Esophagus squamous epithelium (tissue), 5 donors: ENCODE measurements around the gene CDC6. TPM values are rescaled to one million over a fixed set of nuclear protein-coding genes. Genes with fewer than 3 reads are reported as not detected.

ENCODE experiments used
- DNase-seq: peaks from one replicate; lab custom pipeline; 2025; lab: John Stamatoyannopoulos, UW
- H3K27ac ChIP-seq, 4 donors: fragments of 200-600 bp; sonication (generic); one replicate each; pipeline ENCODE4 v1.5.1; 2016 to 2019; ENCODE audit warnings: mild to moderate bottlenecking in 1 of 4
- H3K27me3 ChIP-seq, 4 donors: fragments of 200-600 bp; sonication (generic); 1 replicate in 3 of 4; 2 replicates in 1 of 4; pipeline versions ENCODE4 v1.5.1 to v1.6.0; 2017 to 2021; ENCODE audit warnings: antibody characterized with exemption in 1 of 4
- H3K36me3 ChIP-seq, 3 donors: fragments of 200-600 bp; sonication (generic); one replicate each; pipeline ENCODE4 v1.5.1; 2016 to 2019
- H3K4me1 ChIP-seq, 3 donors: fragments of 200-600 bp; sonication (generic); one replicate each; pipeline ENCODE4 v1.5.1; 2017 to 2019
- H3K4me3 ChIP-seq, 4 donors: fragments of 200-600 bp; sonication (generic); 1 replicate in 3 of 4; 2 replicates in 1 of 4; pipeline ENCODE4 v1.5.1; 2016 to 2019; ENCODE audit warnings: mild to moderate bottlenecking in 2 of 4, moderate library complexity in 1 of 4
- H3K9me3 ChIP-seq, 3 donors: fragments of 200-600 bp; sonication (generic); one replicate each; pipeline ENCODE4 v1.5.1; 2016 to 2019
- POLR2A ChIP-seq, 4 donors: fragments of 450-650 bp; IDR thresholded peaks; one replicate each; pipeline ENCODE4 v1.6.1; 2017; ENCODE audit warnings: antibody characterized with exemption in 4 of 4, mild to moderate bottlenecking in 4 of 4, moderate library complexity in 3 of 4
- WGBS, 2 donors: methylation state at CpG; one replicate each; pipeline ENCODE4 v1.1.5; 2018; 5-methylcytosine and 5-hydroxymethylcytosine counted together
- intact Hi-C: fragments of 100-400 bp; cut with DNase I; formaldehyde crosslinking; loops from one replicate; pipeline ENCODE4 v1.15.0; 2022
- total RNA-seq, 4 donors: library from RNA; depleted of rRNA; stranded (reverse); fragments of >200 nt; gene quantifications; one replicate each; pipeline ENCODE4 v1.1.0, GENCODE V29; 2016
- TF ChIP-seq, protein P1 (sequence below), 6 experiments: fragments of 450-650 bp in 4 of 6; fragments of 200-600 bp in 2 of 6; sonication (generic) in 2 of 6; IDR thresholded peaks; one replicate each; pipeline ENCODE4 v1.5.1; 2016 to 2019; ENCODE audit warnings: antibody characterized with exemption in 6 of 6, mild to moderate bottlenecking in 4 of 6, moderate library complexity in 4 of 6
- donor health status: DM: yes; HTN: yes; CAD: no.

Gene CDC6
- total RNA-seq, 4 donors from 2014 or later, result 2.9 to 17.8 (median 9.8) TPM

DNA sequence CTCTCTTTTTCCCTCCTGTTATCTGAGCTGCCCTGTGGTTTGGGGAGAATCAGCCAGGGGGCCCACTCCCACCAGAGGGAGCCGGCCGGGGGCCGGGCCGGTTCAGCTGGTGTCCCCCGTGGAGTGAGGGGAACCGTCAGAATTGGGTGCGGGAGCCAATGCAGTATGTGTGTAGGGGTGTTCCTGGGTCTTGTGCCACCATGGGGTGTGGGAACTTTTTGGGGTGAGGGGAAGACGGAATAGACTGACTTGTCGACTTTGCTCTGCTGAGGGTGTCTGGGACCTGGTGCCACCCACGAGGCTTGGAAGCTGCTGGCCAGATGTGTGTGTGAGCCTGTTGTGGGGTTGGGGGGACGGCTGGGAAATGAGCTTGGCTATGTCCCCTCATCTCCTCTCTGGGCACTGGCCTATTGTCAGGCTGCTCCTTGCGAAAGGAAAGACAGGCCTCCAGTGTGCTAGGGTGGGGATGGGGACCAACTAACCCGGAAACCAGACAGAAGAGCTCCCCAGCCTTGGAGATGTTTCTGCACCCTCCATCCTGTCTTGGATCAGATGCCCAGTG is 31.2 kb downstream of the CDC6 start:
- Histone ChIP-seq H3K4me1 (peaks cover 73 to 98% (median 90%) of the 10 kb centered on the region in 3 donors), H3K4me3 (peak overlapping the region; percentile 89 to 96 (median 92)), H3K27me3 (no peaks in the 10 kb centered on the region), H3K9me3 (no peaks in the 10 kb centered on the region), H3K27ac (peak overlapping the region; percentile 84 to 97 (median 92)), H3K36me3 (no peaks in the 10 kb centered on the region)
- no peak for TF ChIP-seq POLR2A (IDR thresholded peaks at IDR 0.05)
- TF ChIP-seq, protein P1, sequence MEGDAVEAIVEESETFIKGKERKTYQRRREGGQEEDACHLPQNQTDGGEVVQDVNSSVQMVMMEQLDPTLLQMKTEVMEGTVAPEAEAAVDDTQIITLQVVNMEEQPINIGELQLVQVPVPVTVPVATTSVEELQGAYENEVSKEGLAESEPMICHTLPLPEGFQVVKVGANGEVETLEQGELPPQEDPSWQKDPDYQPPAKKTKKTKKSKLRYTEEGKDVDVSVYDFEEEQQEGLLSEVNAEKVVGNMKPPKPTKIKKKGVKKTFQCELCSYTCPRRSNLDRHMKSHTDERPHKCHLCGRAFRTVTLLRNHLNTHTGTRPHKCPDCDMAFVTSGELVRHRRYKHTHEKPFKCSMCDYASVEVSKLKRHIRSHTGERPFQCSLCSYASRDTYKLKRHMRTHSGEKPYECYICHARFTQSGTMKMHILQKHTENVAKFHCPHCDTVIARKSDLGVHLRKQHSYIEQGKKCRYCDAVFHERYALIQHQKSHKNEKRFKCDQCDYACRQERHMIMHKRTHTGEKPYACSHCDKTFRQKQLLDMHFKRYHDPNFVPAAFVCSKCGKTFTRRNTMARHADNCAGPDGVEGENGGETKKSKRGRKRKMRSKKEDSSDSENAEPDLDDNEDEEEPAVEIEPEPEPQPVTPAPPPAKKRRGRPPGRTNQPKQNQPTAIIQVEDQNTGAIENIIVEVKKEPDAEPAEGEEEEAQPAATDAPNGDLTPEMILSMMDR (IDR thresholded peaks at IDR 0.05), result peak in 2 of 6 experiments; percentile 4 to 20
- DNase-seq, result no peak
- intact Hi-C loops, result no loop called here
- 0 to 18% methylated on average over 2 to 3 of the region's 13 CpGs for WGBS, 2 donors

DNA sequence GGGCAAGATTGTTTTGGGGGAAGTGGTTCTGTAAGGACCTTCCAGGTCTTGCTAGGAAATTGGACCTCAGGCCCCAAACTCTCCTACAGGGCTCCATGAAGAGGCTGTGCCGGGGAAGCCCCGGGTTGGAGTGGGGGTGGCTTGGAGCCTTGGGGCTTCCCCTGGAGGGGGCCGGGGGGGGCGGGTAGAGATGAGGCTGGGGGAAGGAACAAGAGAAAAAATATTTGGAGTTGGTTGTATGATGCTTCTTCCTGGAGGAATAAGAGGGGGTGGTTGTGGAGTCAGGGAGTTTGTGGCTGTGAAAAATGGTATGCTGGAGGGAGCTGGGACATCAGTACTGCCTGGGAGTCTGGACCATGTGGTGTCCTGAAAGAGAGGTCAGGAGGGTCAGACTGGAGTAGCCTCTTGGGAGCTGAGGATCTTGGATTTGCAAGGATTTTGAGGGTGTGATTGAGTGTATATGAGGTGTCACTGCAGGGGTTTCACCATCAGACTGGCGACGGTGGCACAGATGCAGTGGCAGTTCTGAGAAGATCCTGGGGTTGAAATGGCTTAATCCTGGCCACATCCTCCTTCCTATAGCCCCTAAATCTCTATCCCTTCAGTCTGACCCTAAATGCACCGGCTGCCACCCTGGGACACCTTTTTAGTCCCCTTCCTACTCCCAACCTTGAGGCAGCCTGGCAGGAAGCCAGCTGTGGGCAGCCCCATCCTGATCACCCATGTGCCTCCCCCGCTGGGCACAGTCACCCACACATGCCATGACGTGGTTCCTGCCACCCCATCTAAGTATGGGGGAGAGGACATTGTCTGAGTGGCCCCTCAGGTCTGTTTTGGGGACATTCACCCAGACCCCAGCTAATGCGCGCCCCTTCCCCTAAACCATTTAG is 32.2 kb downstream of the CDC6 start:
- 51 to 52% methylated on average over 7 to 9 of the region's 11 CpGs for WGBS, 2 donors
- H3K4me1 ChIP-seq, result peaks cover 73 to 98% (median 90%) of the 10 kb centered on the region in 3 donors
- H3K27me3 ChIP-seq, result no peaks in the 10 kb centered on the region
- intact Hi-C loops, result no loop called here
- TF ChIP-seq POLR2A (IDR thresholded peaks at IDR 0.05), result no peak
- TF ChIP-seq, protein P1 (IDR thresholded peaks at IDR 0.05), result no peak
- H3K27ac ChIP-seq, result peak overlapping the region; percentile 63 to 97 (median 92)
- no peaks in the 10 kb centered on the region for H3K9me3 ChIP-seq
- peak overlapping the region in 3 of 4 donors; percentile 89 to 96 (median 92) for H3K4me3 ChIP-seq
- no peak for DNase-seq
- H3K36me3 ChIP-seq, result no peaks in the 10 kb centered on the region

DNA sequence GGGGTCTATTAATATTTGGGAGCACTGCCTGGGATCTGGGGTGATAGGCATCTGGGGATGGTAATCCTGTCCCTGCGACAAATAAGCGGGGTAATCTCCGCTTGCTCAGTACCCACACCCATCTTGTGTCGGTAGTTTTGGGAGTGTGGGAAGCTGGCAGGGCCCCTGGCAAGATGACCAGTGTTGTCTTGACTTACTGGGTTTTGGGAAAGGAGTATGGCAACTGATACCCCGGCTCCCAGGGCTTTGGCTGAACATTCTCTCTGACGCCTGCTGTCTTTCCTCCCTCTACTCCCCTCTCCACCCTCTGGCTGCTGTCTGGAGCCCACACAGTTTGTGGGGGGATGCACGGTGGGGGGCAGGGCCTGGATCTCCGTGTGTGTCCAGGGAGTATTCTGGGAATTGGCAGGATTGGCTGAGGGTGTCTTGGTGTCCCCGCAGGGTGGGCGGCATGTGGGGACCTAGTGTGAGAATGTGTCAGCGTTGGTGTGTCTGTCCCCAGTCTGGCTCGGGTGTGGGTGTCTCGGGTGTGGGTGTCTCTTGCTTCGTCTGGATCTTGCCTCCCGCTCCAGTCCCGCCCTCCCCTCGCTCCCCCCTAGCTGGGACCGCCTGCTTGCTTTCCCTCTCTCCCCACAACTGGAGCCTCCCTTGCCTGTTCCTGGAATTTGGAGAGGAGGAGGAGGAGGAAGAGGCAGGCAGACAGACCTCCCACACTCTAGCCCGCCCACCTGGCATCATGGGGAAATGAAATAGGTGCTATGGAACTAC is 33.3 kb downstream of the CDC6 start:
- Histone ChIP-seq H3K27me3 (no peaks in the 10 kb centered on the region), H3K9me3 (no peaks in the 10 kb centered on the region), H3K4me3 (peak overlapping the region in 3 of 4 donors; percentile 89 to 96 (median 92)), H3K36me3 (no peaks in the 10 kb centered on the region), H3K27ac (peak overlapping the region; percentile 63 to 97 (median 92)), H3K4me1 (peaks cover 80 to 98% (median 91%) of the 10 kb centered on the region in 3 donors)
- intact Hi-C loops, result no loop called here
- TF ChIP-seq, protein P1 (IDR thresholded peaks at IDR 0.05), result no peak
- TF ChIP-seq POLR2A (IDR thresholded peaks at IDR 0.05), result no peak
- 10% methylated on average over 5 of the region's 19 CpGs; no CpG with 5 or more reads in 1 of the 2 donors for WGBS, 2 donors
- no peak for DNase-seq

DNA sequence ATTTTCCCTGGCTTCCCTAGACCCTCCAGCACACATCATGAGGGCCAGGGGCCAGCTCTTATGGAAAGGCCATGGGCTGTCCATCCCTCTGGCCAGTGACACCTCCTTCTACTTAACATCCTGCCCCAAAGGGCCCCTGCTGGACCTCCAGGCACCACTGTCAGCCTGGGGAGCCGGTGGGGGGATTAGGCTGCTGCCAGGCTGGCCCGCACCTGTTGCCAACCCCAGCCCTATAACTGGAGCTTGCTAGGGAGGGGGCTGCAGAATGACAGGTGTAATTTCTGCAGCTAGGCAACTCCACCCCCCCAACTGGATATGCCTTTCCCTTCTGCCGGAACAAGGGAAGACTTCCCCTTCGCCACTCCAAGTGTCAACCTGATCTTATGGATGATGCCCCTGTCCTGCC is 33.8 kb downstream of the CDC6 start:
- intact Hi-C loops, result no loop called here

More for the DNA sequence above, 33.8 kb downstream of the CDC6 start:
- no peaks in the 10 kb centered on the region for H3K27me3 ChIP-seq
- no peak for DNase-seq
- no peaks in the 10 kb centered on the region for H3K9me3 ChIP-seq
- WGBS, 2 donors, result 32 to 100% methylated on average over 1 to 2 of the region's 4 CpGs
- no peak for TF ChIP-seq POLR2A (IDR thresholded peaks at IDR 0.05)
- TF ChIP-seq, protein P1 (IDR thresholded peaks at IDR 0.05), result no peak
- H3K27ac ChIP-seq, result peak overlapping the region; percentile 63 to 97 (median 92)
- peaks cover 83 to 98% (median 91%) of the 10 kb centered on the region in 3 donors for H3K4me1 ChIP-seq
- H3K4me3 ChIP-seq, result peak overlapping the region in 3 of 4 donors; percentile 89 to 96 (median 92)
- no peaks in the 10 kb centered on the region for H3K36me3 ChIP-seq
